ENCODE measurements around the gene EGFLAM. TPM values are rescaled to one million over a fixed set of nuclear protein-coding genes. Genes with fewer than 3 reads are reported as not detected.
A peak's percentile ranks its signal among the peaks of the same experiment; 100 is the strongest.

EGFLAM gene
- total RNA-seq, 4 donors from 2014 or later, result 1.8 to 3.9 (median 3.0) TPM

- no peaks in the 10 kb centered on the region for H3K27me3 ChIP-seq
- no peaks in the 10 kb centered on the region for H3K36me3 ChIP-seq
- no peaks in the 10 kb centered on the region for H3K9me3 ChIP-seq
- H3K4me1 ChIP-seq, result peaks cover 10% of the 10 kb centered on the region
- no peak overlapping the region for H3K4me3 ChIP-seq
- no peak for DNase-seq (ENCODE audit: low spot score in 2 of 2)
- TF ChIP-seq POLR2A (IDR thresholded peaks at IDR 0.05) (no peak), POLR2AphosphoS5 (IDR thresholded peaks at IDR 0.05) (no peak), EP300 (IDR thresholded peaks at IDR 0.05) (no peak), CTCF (IDR thresholded peaks at IDR 0.05) (no peak)
- WGBS, result 81% methylated on average over 7 of the region's 7 CpGs
- H3K27ac ChIP-seq, result no peak overlapping the region
Observed at GRCh38 chr5:38434966-38435705, 176.8 kb downstream of the EGFLAM start.

- no peak overlapping the region for H3K4me3 ChIP-seq
Observed at GRCh38 chr5:38438757-38439156, 180.4 kb downstream of the EGFLAM start.

DNA sequence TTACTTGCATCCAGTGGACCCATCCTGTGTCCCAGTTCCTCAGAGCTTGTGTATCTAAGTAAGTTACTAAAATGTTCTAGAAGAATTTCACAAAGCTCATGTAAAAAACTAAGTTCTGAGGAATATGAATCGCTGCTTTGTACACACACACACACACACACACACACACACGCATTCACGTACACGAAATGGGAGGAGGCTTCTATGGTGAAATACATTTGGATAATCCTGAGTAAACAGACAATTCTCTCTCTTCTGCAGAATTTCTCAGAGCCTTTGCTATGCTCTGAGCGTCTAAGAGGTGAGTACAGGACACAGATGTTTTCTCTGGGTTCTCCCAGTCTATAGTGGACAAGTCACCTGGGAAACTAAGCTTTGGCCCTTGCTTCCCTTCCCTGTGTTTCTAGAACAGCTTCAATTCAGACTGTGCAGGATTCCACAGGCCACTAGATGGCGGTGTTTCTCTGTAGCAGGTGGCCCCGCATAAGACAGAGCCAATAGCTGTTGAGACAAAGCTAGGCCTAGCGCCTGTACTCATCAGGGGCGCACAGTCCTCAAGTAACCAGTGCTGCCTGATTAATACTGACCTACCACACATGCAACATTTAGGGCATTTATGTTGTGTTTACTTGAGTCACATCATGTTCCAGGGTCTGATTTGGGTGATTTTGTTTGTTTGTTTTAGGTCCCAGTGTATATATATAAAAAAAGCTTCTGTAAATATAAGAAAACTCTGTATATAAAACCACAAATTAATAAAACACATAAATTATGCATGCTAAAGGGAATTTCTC, 183.3 kb downstream of the EGFLAM start:
- H3K9me3 ChIP-seq, result no peaks in the 10 kb centered on the region
- TF ChIP-seq CTCF (IDR thresholded peaks at IDR 0.05) (peak; percentile 87 to 89), POLR2AphosphoS5 (IDR thresholded peaks at IDR 0.05) (no peak), EP300 (IDR thresholded peaks at IDR 0.05) (no peak), POLR2A (IDR thresholded peaks at IDR 0.05) (no peak)
- H3K4me1 ChIP-seq, result peaks cover 7% of the 10 kb centered on the region
- no peak overlapping the region for H3K4me3 ChIP-seq
- peak; percentile 91 to 93 for DNase-seq (ENCODE audit: low spot score in 2 of 2)
- WGBS, result 21% methylated on average over 9 of the region's 9 CpGs
- peaks cover 4% of the 10 kb centered on the region for H3K27me3 ChIP-seq
- no peak overlapping the region for H3K27ac ChIP-seq
- H3K36me3 ChIP-seq, result no peaks in the 10 kb centered on the region

More at GRCh38 chr5:38438757-38439156, 180.4 kb downstream of the EGFLAM start:
- Histone ChIP-seq H3K9me3 (no peaks in the 10 kb centered on the region), H3K27me3 (no peaks in the 10 kb centered on the region), H3K4me1 (peaks cover 3% of the 10 kb centered on the region), H3K36me3 (no peaks in the 10 kb centered on the region), H3K27ac (no peak overlapping the region)
- no peak for DNase-seq (ENCODE audit: low spot score in 2 of 2)
- 69% methylated on average over 1 of the region's 1 CpG for WGBS
- TF ChIP-seq POLR2A (IDR thresholded peaks at IDR 0.05) (no peak), CTCF (IDR thresholded peaks at IDR 0.05) (no peak), POLR2AphosphoS5 (IDR thresholded peaks at IDR 0.05) (no peak), EP300 (IDR thresholded peaks at IDR 0.05) (no peak)

- TF ChIP-seq POLR2AphosphoS5 (IDR thresholded peaks at IDR 0.05) (no peak), POLR2A (IDR thresholded peaks at IDR 0.05) (no peak), CTCF (IDR thresholded peaks at IDR 0.05) (no peak), EP300 (IDR thresholded peaks at IDR 0.05) (no peak)
- peaks cover 6% of the 10 kb centered on the region for H3K4me1 ChIP-seq
Observed at GRCh38 chr5:38442247-38442573, 183.9 kb downstream of the EGFLAM start.

DNA sequence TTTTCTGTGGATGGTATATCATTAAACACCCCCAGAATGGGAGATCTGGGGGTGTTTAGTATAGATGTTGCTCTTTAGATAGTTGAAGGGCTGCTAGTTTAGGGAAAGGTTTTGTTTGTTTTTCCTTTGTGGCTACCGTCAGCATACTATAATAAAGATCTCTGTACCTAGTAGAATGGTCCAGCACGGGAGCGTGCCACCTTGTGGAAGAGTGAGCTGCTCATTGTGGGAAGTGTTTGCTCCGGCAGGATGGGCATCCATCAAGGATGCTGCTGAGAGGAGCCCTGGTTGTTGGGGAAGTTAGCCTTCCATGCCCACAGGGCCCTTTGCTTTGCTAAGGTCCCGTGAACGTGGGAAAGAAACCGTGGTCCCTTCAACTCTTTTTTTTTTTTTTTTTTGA, 185.0 kb downstream of the EGFLAM start:
- 87% methylated on average over 7 of the region's 7 CpGs for WGBS
- peaks cover 15% of the 10 kb centered on the region for H3K4me1 ChIP-seq
- TF ChIP-seq EP300 (IDR thresholded peaks at IDR 0.05), result no peak
- H3K27ac ChIP-seq, result no peak overlapping the region
- peaks cover 4% of the 10 kb centered on the region for H3K27me3 ChIP-seq
- no peak for DNase-seq (ENCODE audit: low spot score in 2 of 2)
- H3K9me3 ChIP-seq, result no peaks in the 10 kb centered on the region
- H3K4me3 ChIP-seq, result no peak overlapping the region
- H3K36me3 ChIP-seq, result no peaks in the 10 kb centered on the region

More at GRCh38 chr5:38442247-38442573, 183.9 kb downstream of the EGFLAM start:
- Histone ChIP-seq H3K9me3 (no peaks in the 10 kb centered on the region), H3K27me3 (peaks cover 4% of the 10 kb centered on the region), H3K4me3 (no peak overlapping the region), H3K36me3 (no peaks in the 10 kb centered on the region), H3K27ac (no peak overlapping the region)
- 95% methylated on average over 2 of the region's 2 CpGs for WGBS
- no peak for DNase-seq (ENCODE audit: low spot score in 2 of 2)
